ENCODE data around the gene RBFOX2.

The RBFOX2 gene

DNA sequence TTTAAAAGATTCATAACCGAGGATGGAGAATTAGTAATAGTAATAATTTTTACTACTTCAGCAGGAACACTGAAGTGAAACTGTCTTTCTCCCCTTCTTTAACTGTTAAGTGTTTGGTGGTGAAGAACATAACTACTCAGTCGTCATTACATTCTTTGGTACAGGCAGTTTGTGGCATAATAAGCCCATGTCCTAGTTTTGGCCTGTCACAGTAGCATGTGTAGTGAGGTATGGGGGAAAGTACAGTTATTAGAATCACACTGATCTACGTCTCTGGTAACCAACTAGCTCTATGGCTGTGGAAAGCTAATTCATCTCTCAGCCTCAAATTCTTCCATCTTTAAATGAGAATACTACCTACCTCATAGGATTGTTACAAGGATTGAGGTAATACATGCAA, 71.8 kb downstream of the RBFOX2 start:
- TF ChIP-seq, protein P1, sequence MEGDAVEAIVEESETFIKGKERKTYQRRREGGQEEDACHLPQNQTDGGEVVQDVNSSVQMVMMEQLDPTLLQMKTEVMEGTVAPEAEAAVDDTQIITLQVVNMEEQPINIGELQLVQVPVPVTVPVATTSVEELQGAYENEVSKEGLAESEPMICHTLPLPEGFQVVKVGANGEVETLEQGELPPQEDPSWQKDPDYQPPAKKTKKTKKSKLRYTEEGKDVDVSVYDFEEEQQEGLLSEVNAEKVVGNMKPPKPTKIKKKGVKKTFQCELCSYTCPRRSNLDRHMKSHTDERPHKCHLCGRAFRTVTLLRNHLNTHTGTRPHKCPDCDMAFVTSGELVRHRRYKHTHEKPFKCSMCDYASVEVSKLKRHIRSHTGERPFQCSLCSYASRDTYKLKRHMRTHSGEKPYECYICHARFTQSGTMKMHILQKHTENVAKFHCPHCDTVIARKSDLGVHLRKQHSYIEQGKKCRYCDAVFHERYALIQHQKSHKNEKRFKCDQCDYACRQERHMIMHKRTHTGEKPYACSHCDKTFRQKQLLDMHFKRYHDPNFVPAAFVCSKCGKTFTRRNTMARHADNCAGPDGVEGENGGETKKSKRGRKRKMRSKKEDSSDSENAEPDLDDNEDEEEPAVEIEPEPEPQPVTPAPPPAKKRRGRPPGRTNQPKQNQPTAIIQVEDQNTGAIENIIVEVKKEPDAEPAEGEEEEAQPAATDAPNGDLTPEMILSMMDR (IDR thresholded peaks at IDR 0.05; ENCODE audit: insufficient read depth, missing control alignments) = no peak
- FAIRE-seq (no peak), DNase-seq (ENCODE audit: insufficient read length, low spot score) (no peak)

DNA sequence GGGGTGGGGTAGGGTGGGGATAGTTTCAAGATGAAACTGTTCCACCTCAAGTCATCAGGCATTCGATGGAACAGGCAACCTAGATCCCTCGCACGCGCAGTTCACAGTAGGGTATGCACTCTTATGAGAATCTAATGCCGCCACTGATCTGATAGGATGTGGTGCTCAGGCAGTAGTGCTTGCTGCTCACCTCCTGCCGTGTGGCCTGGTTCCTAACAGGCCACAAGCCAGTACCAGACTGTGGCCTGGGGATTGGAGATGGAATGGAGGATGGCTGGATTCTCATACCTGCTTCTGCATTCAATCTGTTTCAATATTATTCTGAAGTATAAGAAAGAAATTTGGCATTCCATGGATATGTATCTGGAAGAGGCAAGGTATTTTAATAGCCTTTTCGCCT, 73.1 kb downstream of the RBFOX2 start:
- TF ChIP-seq, protein P1 (IDR thresholded peaks at IDR 0.05; ENCODE audit: insufficient read depth, missing control alignments) = no peak
- FAIRE-seq = no peak

DNA sequence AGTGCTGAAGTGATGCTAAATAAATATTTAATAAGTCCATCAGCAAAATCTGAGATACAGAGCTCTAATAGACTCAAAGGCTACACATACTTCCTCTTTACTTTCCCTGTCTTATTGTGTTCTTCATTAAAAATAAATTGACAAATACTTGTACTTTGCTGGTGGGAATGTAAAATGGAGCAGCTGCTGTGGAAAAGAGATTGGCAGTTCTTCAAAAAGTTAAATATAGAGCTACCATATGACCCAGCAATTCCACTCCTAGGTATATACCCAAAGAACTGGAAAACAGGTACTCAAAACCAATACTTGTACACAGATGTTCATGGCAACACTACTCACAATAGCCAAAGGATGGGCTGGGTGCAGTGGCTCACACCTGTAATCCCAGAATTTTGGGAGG, 76.0 kb downstream of the RBFOX2 start:
- TF ChIP-seq, protein P1 (IDR thresholded peaks at IDR 0.05; ENCODE audit: insufficient read depth, missing control alignments) = no peak
- FAIRE-seq (no peak), DNase-seq (ENCODE audit: insufficient read length, low spot score) (no peak)

More for the DNA sequence above, 73.1 kb downstream of the RBFOX2 start:
- no peak for DNase-seq (ENCODE audit: insufficient read length, low spot score)

DNA sequence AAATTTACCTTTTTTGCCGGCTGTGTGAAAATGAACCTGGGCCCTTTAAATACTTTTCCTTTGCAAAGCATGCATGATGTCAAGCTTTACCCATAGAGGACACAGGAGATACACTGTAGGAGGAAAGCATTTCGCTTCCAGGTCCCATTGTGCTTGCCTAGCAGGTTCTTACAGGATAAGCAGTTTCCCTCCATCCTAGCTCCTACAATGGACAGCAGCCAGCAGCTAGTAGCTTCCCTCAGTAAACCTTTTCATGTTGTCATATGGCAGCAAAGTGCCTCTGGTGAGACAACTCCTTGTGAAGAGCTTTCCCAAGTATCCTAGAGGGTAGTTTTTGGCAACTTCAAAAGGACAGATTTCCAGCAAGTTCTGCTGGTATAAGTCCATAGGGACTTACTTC, 78.4 kb downstream of the RBFOX2 start:
- FAIRE-seq = no peak
- DNase-seq (ENCODE audit: insufficient read length, low spot score) = no peak

DNA sequence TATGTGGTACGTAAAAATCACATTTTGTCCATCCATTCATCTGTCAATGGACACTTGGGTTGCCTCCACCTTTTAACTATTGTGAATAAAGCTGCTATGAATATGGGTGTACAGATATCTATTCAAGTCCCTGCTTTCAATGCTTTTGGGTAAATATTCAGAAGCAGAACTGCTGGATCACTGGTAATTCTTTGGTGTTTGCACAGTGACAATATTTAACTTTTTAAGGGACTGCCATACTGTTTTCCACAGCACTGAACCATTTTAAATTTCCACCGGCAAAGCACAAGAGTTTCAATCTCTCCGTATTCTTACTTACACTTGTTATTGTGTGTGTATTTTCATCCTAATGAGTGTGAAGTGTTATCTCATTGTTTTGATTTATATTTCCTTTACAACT, 79.4 kb downstream of the RBFOX2 start:
- DNase-seq (ENCODE audit: insufficient read length, low spot score) (no peak), FAIRE-seq (no peak)
- TF ChIP-seq, protein P1 (IDR thresholded peaks at IDR 0.05; ENCODE audit: insufficient read depth, missing control alignments) = no peak

More for the DNA sequence above, 78.4 kb downstream of the RBFOX2 start:
- TF ChIP-seq, protein P1 (IDR thresholded peaks at IDR 0.05; ENCODE audit: insufficient read depth, missing control alignments) = no peak

DNA sequence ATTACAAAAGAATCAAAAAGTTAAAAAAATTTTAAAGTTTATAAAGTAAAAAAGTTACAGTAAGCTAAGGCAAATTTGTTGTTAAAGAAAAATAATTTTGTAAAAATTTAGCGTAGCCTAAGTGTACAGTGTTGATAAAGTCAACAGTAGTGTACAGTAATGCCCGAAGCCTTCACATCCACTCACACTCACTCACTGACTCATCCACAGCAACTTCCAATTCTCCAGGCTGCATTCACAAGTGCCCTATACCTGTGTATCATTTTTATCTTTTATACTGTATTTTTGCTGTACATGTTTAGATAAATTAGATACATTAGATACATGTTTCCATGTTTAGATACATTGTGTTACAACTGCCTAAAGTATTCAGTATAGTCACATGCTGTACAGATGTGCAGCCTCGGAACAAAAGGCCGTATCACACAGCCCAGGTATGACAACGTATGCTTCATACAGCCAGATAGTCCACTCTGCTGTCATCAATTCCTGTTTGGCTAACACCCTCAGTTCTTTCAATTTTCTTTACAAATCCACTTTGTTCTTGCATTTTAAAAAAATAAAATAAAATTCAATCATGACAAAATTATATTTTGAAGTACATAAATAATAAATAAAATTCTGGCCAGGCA, 80.7 kb downstream of the RBFOX2 start:
- no peak for FAIRE-seq
- no peak for DNase-seq (ENCODE audit: insufficient read length, low spot score)
- TF ChIP-seq, protein P1 (IDR thresholded peaks at IDR 0.05; ENCODE audit: insufficient read depth, missing control alignments) = no peak

DNA sequence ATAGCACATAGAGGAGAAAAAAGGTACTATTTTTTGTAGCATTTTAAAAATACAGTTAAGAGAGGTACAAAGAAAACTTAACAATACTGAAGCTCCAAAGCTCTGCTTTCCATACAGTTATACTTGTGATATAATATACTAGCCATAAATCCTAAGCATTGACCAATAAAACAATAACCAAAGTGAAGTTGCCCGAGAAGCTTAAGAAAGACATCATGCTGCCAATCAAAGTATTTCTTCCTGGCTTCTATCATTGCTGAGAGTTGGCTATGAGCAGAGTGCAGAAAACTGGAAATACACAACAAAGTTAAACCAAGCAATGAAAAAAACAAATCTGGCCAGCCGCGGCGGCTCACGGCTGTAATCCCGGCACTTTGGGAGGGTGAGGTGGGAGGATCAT, 84.2 kb downstream of the RBFOX2 start:
- TF ChIP-seq, protein P1 (IDR thresholded peaks at IDR 0.05; ENCODE audit: insufficient read depth, missing control alignments) = no peak
- FAIRE-seq = no peak
- DNase-seq (ENCODE audit: insufficient read length, low spot score) = no peak

Data from D721Med (cell line).